ENCODE measurements around the gene HTT-AS.

The HTT-AS gene

DNA sequence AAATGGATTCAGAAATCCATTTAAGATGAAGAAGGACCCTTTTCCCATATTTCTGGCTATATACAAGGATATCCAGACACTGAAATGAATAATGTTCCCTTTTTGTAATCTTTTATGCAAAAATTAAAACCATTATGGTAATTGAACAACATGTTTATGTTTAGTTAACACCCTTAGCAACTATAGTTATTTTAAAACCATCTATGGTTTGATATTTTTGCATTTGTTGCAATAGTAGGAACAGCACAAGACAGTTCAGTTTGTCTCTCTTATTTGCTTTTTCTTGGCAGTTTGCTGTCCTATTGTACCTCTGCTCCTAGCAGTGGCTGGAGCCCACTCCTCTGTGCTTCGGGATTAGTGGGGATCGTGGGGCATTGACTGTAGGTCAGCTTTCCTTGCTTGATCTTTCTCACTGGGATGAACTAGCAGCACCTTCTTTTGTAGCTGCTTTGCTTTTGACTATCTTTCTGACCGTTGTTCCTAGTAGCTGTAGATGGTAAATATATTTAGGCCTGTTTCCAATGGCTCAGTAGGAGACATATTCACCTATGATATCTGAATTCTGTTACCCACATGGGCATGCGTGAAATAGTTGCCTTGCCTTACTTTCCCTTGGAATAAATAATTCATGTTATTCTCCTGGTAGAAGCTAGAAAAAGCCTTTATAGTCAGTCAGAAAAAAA, 12.9 kb upstream of the HTT-AS start:
- DNase-seq (ENCODE audit: low spot score): no peak

- DNase-seq (ENCODE audit: low spot score): no peak
These were observed 11.8 kb upstream of the HTT-AS start for GRCh38 chr4:3085948-3086670.

DNA sequence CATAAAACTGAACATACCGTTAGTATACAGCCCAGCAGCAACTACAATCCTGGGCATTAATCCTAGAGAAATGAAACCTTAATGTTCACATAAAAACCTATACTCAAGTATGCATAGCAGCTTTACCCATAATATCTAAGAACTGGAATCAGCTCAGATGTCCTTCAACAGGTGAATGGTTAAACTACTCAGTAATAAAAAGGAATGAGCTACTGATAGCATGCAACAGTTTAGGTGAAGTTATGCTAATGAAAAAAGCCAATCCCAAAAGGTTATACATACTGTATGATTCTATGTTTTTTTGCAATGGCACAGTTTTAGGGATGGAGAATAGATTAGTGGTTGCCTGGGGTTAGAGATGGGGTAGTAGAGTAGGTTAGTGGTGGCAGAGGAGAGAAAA, 9.4 kb upstream of the HTT-AS start:
- no peak for DNase-seq (ENCODE audit: low spot score)

GRCh38 chr4:3082925-3083515, 8.7 kb upstream of the HTT-AS start:
- no peak for DNase-seq (ENCODE audit: low spot score)

- DNase-seq (ENCODE audit: low spot score): no peak
These were observed 5.4 kb upstream of the HTT-AS start for GRCh38 chr4:3079694-3080123.

DNA sequence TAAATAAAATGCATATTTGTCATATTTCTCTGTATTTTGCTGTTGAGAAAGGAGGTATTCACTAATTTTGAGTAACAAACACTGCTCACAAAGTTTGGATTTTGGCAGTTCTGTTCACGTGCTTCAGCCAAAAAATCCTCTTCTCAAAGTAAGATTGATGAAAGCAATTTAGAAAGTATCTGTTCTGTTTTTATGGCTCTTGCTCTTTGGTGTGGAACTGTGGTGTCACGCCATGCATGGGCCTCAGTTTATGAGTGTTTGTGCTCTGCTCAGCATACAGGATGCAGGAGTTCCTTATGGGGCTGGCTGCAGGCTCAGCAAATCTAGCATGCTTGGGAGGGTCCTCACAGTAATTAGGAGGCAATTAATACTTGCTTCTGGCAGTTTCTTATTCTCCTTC, 3.5 kb upstream of the HTT-AS start:
- no peak for DNase-seq (ENCODE audit: low spot score)

- DNase-seq (ENCODE audit: low spot score): no peak
These were observed 1.3 kb upstream of the HTT-AS start for GRCh38 chr4:3075652-3075981.

DNA sequence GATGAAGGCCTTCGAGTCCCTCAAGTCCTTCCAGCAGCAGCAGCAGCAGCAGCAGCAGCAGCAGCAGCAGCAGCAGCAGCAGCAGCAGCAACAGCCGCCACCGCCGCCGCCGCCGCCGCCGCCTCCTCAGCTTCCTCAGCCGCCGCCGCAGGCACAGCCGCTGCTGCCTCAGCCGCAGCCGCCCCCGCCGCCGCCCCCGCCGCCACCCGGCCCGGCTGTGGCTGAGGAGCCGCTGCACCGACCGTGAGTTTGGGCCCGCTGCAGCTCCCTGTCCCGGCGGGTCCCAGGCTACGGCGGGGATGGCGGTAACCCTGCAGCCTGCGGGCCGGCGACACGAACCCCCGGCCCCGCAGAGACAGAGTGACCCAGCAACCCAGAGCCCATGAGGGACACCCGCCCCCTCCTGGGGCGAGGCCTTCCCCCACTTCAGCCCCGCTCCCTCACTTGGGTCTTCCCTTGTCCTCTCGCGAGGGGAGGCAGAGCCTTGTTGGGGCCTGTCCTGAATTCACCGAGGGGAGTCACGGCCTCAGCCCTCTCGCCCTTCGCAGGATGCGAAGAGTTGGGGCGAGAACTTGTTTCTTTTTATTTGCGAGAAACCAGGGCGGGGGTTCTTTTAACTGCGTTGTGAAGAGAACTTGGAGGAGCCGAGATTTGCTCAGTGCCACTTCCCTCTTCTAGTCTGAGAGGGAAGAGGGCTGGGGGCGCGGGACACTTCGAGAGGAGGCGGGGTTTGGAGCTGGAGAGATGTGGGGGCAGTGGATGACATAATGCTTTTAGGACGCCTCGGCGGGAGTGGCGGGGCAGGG, 711 bp upstream of the HTT-AS start:
- peak; percentile 73 for DNase-seq (ENCODE audit: low spot score)

DNA sequence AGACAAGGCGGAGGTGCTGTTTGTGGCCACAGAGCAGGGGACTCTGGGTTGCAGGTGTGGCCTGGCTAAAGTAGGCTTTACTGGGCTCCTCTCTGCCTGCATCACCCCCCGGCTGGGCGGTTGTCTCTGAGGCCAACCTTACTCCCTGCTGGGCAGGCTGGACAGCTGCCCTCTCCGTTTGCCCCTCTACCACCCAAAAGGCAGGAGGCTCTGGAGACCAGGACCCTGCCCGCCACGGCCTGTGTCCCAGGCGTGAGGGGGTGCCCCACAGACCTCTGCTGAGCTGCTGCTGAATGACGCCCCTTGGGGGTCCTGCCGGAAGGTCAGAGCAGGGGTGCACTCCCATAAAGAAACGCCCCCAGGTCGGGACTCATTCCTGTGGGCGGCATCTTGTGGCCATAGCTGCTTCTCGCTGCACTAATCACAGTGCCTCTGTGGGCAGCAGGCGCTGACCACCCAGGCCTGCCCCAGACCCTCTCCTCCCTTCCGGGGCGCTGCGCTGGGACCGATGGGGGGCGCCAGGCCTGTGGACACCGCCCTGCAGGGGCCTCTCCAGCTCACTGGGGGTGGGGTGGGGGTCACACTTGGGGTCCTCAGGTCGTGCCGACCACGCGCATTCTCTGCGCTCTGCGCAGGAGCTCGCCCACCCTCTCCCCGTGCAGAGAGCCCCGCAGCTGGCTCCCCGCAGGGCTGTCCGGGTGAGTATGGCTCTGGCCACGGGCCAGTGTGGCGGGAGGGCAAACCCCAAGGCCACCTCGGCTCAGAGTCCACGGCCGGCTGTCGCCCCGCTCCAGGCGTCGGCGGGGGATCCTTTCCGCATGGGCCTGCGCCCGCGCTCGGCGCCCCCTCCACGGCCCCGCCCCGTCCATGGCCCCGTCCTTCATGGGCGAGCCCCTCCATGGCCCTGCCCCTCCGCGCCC, 920 bp downstream of the HTT-AS start:
- DNase-seq (ENCODE audit: low spot score): no peak

GRCh38 chr4:3071811-3072210, 2.5 kb downstream of the HTT-AS start:
- DNase-seq (ENCODE audit: low spot score): peak; percentile 23

- DNase-seq (ENCODE audit: low spot score): peak; percentile 32
These were observed 3.4 kb downstream of the HTT-AS start for GRCh38 chr4:3070709-3071500.

- DNase-seq (ENCODE audit: low spot score): no peak
These were observed 4.6 kb downstream of the HTT-AS start for GRCh38 chr4:3069661-3070199.

- DNase-seq (ENCODE audit: low spot score): no peak
These were observed 6.8 kb downstream of the HTT-AS start for GRCh38 chr4:3067473-3068001.

- no peak for DNase-seq (ENCODE audit: low spot score)
These were observed 7.4 kb downstream of the HTT-AS start for GRCh38 chr4:3066836-3067400.

DNA sequence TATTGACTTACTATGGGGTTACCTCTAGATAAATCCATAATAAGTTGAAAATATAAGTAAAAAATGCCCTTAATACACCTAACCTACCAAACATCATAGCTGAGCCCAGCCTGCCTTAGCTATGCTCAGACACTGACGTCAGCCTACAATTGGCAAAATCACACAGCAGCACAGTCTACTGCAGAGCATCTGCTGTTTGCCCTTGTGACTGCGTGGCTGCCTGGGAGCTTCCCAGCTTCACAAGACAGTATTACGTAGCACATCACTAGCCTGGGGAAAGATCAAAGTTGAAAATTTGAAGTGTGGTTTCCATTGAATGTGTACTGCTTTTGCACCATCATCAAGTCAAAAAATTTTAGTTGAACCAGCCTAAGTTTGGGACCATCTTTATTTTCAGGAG, 8.8 kb downstream of the HTT-AS start:
- DNase-seq (ENCODE audit: low spot score): no peak

- peak; percentile 42 for DNase-seq (ENCODE audit: low spot score)
These were observed 11.9 kb downstream of the HTT-AS start for GRCh38 chr4:3062471-3062870.

DNA sequence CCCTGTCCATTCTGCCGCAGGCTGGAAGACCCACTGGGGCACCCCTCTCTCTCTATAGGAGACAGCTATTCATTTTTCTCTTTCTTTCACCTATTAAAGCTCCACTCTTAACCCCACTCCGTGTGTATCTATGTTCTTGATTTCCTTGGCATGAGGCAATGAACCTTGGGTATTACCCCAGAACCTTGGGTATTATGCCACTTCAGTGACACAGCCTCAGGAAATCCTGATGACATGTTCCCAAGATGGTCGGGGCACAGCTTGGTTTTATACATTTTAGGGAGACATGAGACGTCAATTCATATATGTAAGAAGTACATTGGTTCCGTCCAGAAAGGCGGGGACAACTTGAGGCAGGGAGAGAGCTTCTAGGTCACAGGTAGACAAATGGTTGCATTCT, 13.4 kb downstream of the HTT-AS start:
- DNase-seq (ENCODE audit: low spot score): no peak

GRCh38 chr4:3059943-3060342, 14.4 kb downstream of the HTT-AS start:
- DNase-seq (ENCODE audit: low spot score): no peak

DNA sequence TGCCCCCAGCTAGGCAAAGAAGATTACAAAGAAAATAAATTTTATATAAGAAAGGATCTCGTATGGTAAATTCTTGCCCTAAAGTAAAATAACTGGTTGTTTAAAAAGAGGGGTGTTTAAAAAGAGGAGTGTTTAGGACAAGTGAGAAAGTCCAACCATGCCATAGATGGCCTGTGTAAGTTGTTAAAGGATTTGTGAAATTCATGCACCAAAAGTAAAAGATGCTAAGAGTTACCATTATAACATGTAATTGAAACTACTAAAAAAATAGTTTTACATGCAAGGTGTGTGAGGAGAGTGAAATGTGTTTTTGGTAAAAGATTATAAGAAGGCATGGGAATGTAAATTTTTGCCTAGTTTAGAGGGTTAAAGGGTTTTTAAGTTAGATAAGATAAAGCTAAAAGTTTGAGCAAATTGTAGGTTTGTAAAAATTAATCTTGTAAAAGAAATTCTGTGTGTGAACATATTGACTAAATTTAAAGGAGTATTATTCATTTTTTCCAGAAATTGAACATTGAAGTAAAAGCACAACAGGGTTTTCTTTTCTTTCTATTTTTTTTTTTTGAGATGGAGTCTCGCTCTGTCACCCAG, 20.1 kb downstream of the HTT-AS start:
- no peak for DNase-seq (ENCODE audit: low spot score)

Data from AG08396 (cell line).